PC-9 (cell line): ENCODE results near the gene TAX1BP1.

Source experiments
- CTCF ChIP-seq: fragments of 200-600 bp; sonication (generic); conservative IDR thresholded peaks from 2 replicates; pipeline ENCODE4 v1.6.1; 2017; ENCODE audit warnings: mixed run types, antibody characterized with exemption, mild to moderate bottlenecking, moderate library complexity
- EZH2 ChIP-seq: fragments of 200-600 bp; sonication (generic); IDR thresholded peaks from 2 replicates; pipeline ENCODE4 v1.8.0; 2017; ENCODE audit warnings: antibody characterized with exemption, low read depth

DNA sequence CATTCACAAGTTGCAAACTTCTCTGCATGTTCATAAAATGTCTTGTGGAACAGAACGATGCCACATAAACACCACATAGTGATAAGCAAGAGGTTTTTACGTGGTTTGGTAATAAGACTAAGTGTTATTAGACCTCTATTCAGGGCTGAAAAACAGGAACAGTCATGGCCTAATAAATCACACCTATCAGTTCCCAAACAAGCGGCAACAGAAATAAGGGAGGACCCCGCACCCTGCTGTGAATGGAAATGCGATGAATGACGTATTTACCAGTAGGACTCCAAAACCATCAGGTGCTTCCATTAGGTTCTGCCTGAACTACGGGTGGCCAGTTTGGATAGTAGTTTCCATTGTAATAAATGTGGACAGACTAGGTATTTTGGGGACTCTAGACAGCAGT lies 129.1 kb downstream of the TAX1BP1 start:
- TF ChIP-seq CTCF (no peak), EZH2 (no peak)
